DND-41 (cell line): Measurements from ENCODE around the gene TNFRSF8.

Experiments used
- CTCF ChIP-seq: IDR thresholded peaks from 2 replicates; pipeline ENCODE4 v1.5.1; 2012; ENCODE audit warnings: borderline replicate concordance, low read length, moderate library complexity, mild to moderate bottlenecking; ENCODE audit not compliant: poor library complexity, severe bottlenecking; ENCODE audit errors: extremely low read depth
- EZH2 ChIP-seq: IDR thresholded peaks from 3 replicates; pipeline ENCODE4 v1.6.1; 2012; ENCODE audit warnings: borderline replicate concordance, low read depth, mild to moderate bottlenecking, moderate library complexity, low read length, inconsistent platforms; ENCODE audit not compliant: severe bottlenecking

- TF ChIP-seq CTCF (no peak), EZH2 (no peak)
Measured at GRCh38 chr1:12055259-12055658, 7.8 kb upstream of the TNFRSF8 start.
